ENCODE measurements around the gene SEPTIN8.

GRCh38 chr5:132708645-132709044 lies 68.4 kb downstream of the SEPTIN8 start:
- TF ChIP-seq EZH2 (IDR thresholded peaks at IDR 0.05; ENCODE audit: low read length) (no peak), CTCF (optimal IDR thresholded peaks at IDR 0.05 in 1 of 3, IDR thresholded peaks at IDR 0.05 in 1 of 3, conservative IDR thresholded peaks at IDR 0.05 in 1 of 3; ENCODE audit: extremely low read depth in 1 of 3, insufficient read depth in 2 of 3, low read length in 3 of 3) (no peak)
